GM10847 (cell line): ENCODE results near the gene ARMS2.

Source experiments
- POLR2A ChIP-seq: IDR thresholded peaks from 2 replicates; pipeline ENCODE4 v1.6.1; 2011; ENCODE audit not compliant: insufficient read length; ENCODE audit errors: extremely low read depth

Gene ARMS2

GRCh38 chr10:122475591-122476332, 21.3 kb downstream of the ARMS2 start:
- no peak for TF ChIP-seq POLR2A

GRCh38 chr10:122476333-122476695, 21.9 kb downstream of the ARMS2 start:
- no peak for TF ChIP-seq POLR2A

GRCh38 chr10:122477436-122477835, 23.0 kb downstream of the ARMS2 start:
- no peak for TF ChIP-seq POLR2A

- TF ChIP-seq POLR2A: no peak
These were observed 24.5 kb downstream of the ARMS2 start for GRCh38 chr10:122478971-122479370.

- TF ChIP-seq POLR2A: no peak
These were observed 25.8 kb downstream of the ARMS2 start for GRCh38 chr10:122480146-122480833.

GRCh38 chr10:122481296-122482056, 27.0 kb downstream of the ARMS2 start:
- TF ChIP-seq POLR2A: no peak

- no peak for TF ChIP-seq POLR2A
These were observed 30.0 kb downstream of the ARMS2 start for GRCh38 chr10:122484276-122485060.

- TF ChIP-seq POLR2A: no peak
These were observed 31.2 kb downstream of the ARMS2 start for GRCh38 chr10:122485670-122486069.

GRCh38 chr10:122486406-122487080, 32.1 kb downstream of the ARMS2 start:
- TF ChIP-seq POLR2A: no peak

- TF ChIP-seq POLR2A: no peak
These were observed 32.8 kb downstream of the ARMS2 start for GRCh38 chr10:122487174-122487765.

GRCh38 chr10:122490268-122490667, 35.8 kb downstream of the ARMS2 start:
- TF ChIP-seq POLR2A: no peak

- TF ChIP-seq POLR2A: no peak
These were observed 36.6 kb downstream of the ARMS2 start for GRCh38 chr10:122490786-122491680.

GRCh38 chr10:122492006-122492405, 37.6 kb downstream of the ARMS2 start:
- TF ChIP-seq POLR2A: no peak
